GM15510 (cell line): Measurements from ENCODE around the gene CSF1.

Experiments used
- POLR2A ChIP-seq: IDR thresholded peaks from 3 replicates; pipeline ENCODE4 v1.6.1; 2011; ENCODE audit warnings: borderline replicate concordance; ENCODE audit not compliant: insufficient read length; ENCODE audit errors: extremely low read depth

CSF1 gene

GRCh38 chr1:109932679-109933078 lies 22.0 kb downstream of the CSF1 start:
- TF ChIP-seq POLR2A, result no peak

- no peak for TF ChIP-seq POLR2A
Observed at GRCh38 chr1:109933856-109934711, 23.4 kb downstream of the CSF1 start.

- TF ChIP-seq POLR2A, result no peak
Observed at GRCh38 chr1:109935451-109935900, 24.8 kb downstream of the CSF1 start.

GRCh38 chr1:109937738-109938137 lies 27.1 kb downstream of the CSF1 start:
- TF ChIP-seq POLR2A, result no peak

- TF ChIP-seq POLR2A, result no peak
Observed at GRCh38 chr1:109938556-109938955, 27.9 kb downstream of the CSF1 start.

- TF ChIP-seq POLR2A, result no peak
Observed at GRCh38 chr1:109942434-109942833, 31.8 kb downstream of the CSF1 start.

GRCh38 chr1:109944541-109944940 lies 33.9 kb downstream of the CSF1 start:
- no peak for TF ChIP-seq POLR2A

- TF ChIP-seq POLR2A, result no peak
Observed at GRCh38 chr1:109946511-109946910, 35.9 kb downstream of the CSF1 start.

- no peak for TF ChIP-seq POLR2A
Observed at GRCh38 chr1:109947582-109948284, 37.1 kb downstream of the CSF1 start.

- TF ChIP-seq POLR2A, result no peak
Observed at GRCh38 chr1:109948285-109948630, 37.6 kb downstream of the CSF1 start.

- no peak for TF ChIP-seq POLR2A
Observed at GRCh38 chr1:109950038-109950437, 39.4 kb downstream of the CSF1 start.

GRCh38 chr1:109950509-109950908 lies 39.9 kb downstream of the CSF1 start:
- TF ChIP-seq POLR2A, result no peak

GRCh38 chr1:109954041-109954512 lies 43.4 kb downstream of the CSF1 start:
- no peak for TF ChIP-seq POLR2A

GRCh38 chr1:109959632-109959973 lies 49.0 kb downstream of the CSF1 start:
- TF ChIP-seq POLR2A, result no peak

GRCh38 chr1:109959974-109960744 lies 49.5 kb downstream of the CSF1 start:
- TF ChIP-seq POLR2A, result no peak
